ENCODE data around the gene ZFAND6.

GRCh38 chr15:80183886-80184285 is 124.4 kb downstream of the ZFAND6 start:
- no peak for TF ChIP-seq POLR2A (IDR thresholded peaks at IDR 0.05)
- no peak for TF ChIP-seq POLR2AphosphoS5 (IDR thresholded peaks at IDR 0.05)
- no peak for TF ChIP-seq CTCF (IDR thresholded peaks at IDR 0.05)

Data from prostate gland (tissue), 2 donors.